ENCODE data around the gene LSAMP. TPM values are rescaled to one million over a fixed set of nuclear protein-coding genes. Genes with fewer than 3 reads are reported as not detected.

The LSAMP gene
- total RNA-seq, 1 donor from 2014 or later: 64.9 TPM

DNA sequence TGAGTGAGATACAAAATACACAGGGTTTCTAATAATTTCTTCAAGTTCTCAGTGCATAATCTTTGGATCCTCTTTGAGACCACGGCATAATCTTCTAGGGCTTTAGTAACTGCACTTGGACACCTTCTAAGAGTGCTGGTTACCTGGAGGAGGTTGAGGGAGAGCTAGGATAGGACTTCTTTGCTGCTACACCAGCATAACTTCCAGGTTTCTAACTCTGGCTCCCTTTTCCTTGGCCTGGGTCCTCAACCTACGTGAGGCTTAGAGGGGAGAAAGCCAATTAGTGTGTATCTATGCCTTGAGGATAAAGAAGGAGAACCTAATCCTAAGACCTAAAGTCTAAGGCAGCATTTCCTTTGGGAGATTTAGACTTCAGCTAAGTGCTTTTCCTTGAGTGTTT, 184.8 kb downstream of the LSAMP start:
- Mint-ChIP-seq H3K4me3 (no peak overlapping the region), H3K36me3 (peaks cover 4% of the 10 kb centered on the region), H3K27me3 (peaks cover 4% of the 10 kb centered on the region), H3K27ac (no peak overlapping the region), H3K9me3 (no peaks in the 10 kb centered on the region), H3K4me1 (ENCODE audit: unreplicated experiment) (peaks cover 33% of the 10 kb centered on the region)
- no peak for DNase-seq (ENCODE audit: extremely low spot score, unreplicated experiment)
- TF ChIP-seq, protein P1, sequence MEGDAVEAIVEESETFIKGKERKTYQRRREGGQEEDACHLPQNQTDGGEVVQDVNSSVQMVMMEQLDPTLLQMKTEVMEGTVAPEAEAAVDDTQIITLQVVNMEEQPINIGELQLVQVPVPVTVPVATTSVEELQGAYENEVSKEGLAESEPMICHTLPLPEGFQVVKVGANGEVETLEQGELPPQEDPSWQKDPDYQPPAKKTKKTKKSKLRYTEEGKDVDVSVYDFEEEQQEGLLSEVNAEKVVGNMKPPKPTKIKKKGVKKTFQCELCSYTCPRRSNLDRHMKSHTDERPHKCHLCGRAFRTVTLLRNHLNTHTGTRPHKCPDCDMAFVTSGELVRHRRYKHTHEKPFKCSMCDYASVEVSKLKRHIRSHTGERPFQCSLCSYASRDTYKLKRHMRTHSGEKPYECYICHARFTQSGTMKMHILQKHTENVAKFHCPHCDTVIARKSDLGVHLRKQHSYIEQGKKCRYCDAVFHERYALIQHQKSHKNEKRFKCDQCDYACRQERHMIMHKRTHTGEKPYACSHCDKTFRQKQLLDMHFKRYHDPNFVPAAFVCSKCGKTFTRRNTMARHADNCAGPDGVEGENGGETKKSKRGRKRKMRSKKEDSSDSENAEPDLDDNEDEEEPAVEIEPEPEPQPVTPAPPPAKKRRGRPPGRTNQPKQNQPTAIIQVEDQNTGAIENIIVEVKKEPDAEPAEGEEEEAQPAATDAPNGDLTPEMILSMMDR (conservative IDR thresholded peaks at IDR 0.05): no peak

DNA sequence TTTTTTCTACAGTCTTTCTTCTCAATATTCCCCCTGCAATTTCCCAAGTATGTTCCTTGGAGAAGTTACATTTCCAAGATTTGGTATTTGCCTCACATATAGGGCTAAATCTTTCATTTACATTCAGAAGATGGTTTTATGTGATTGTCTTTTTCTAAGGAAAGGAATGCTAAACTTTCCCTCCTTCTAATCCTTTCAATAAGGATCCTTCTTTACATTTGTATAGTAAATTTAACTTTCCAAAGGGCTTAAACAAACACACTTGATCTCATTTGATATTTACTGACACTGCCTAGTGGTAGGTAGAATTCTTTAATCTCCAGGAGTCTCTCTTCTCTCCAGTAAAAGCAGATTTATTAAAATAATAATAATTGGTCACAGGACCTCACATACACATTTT, 185.3 kb downstream of the LSAMP start:
- no peak overlapping the region for H3K4me3 Mint-ChIP-seq

DNA sequence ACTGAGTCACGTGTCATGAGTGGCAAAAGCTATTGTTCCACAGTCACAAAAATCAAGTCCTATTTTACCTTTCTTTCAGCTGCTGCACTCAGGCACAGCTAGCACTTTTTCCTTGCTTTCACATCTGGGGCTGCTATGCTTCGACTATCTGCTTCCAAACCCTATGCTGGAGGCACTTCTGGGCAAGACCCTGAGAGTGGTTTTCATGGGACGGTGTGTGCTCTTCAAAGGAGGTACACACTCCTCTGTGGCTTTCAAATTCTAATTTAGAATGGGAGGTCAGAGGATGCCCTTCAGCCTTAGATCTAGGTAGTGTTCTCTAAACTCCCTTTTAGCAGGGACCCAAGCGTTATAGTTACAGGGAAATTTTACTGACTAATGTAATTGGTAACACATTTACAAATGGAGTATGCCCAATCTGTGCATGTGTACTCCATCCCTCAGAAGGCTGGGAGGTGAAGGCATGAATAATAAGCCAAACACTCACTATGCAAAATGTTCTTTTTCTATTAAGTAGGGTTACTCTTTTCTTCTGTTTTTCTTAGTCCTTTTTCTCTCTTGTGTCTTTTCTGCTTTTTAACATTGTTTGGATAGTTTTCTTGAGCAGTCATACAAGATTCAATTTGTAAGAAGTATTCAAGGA, 188.3 kb downstream of the LSAMP start:
- no peaks in the 10 kb centered on the region for H3K27me3 Mint-ChIP-seq
- TF ChIP-seq, protein P1 (conservative IDR thresholded peaks at IDR 0.05): no peak
- H3K9me3 Mint-ChIP-seq: no peaks in the 10 kb centered on the region
- H3K4me3 Mint-ChIP-seq: no peak overlapping the region
- no peaks in the 10 kb centered on the region for H3K36me3 Mint-ChIP-seq
- peaks cover 29% of the 10 kb centered on the region for H3K4me1 Mint-ChIP-seq (ENCODE audit: unreplicated experiment)
- no peak for DNase-seq (ENCODE audit: extremely low spot score, unreplicated experiment)
- no peak overlapping the region for H3K27ac Mint-ChIP-seq

More for the DNA sequence above, 185.3 kb downstream of the LSAMP start:
- Mint-ChIP-seq H3K36me3 (peaks cover 4% of the 10 kb centered on the region), H3K27me3 (peaks cover 4% of the 10 kb centered on the region), H3K9me3 (no peaks in the 10 kb centered on the region), H3K27ac (no peak overlapping the region), H3K4me1 (ENCODE audit: unreplicated experiment) (peaks cover 31% of the 10 kb centered on the region)
- DNase-seq (ENCODE audit: extremely low spot score, unreplicated experiment): no peak
- TF ChIP-seq, protein P1 (conservative IDR thresholded peaks at IDR 0.05): no peak

DNA sequence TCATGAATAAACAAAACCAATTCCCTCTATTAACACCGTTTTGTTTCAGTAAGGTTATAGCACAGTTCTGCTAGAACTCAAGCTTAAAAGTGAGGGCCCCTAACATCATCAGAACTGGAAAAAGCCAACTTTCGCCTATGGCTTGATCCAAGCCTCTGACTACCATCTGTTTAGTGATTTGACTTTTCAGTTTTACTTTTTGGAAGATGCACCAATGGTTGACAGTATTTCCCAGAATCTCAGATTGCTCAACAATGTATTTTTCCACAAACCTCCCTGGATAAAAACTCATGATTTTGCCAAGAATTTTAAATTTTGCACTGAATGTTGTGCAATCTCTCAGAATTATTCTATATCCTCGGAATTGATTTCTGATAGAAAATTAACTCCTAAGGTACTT, 190.7 kb downstream of the LSAMP start:
- Mint-ChIP-seq H3K36me3 (no peaks in the 10 kb centered on the region), H3K4me1 (ENCODE audit: unreplicated experiment) (peaks cover 32% of the 10 kb centered on the region), H3K27me3 (no peaks in the 10 kb centered on the region), H3K4me3 (no peak overlapping the region), H3K27ac (no peak overlapping the region), H3K9me3 (no peaks in the 10 kb centered on the region)
- DNase-seq (ENCODE audit: extremely low spot score, unreplicated experiment): no peak
- TF ChIP-seq, protein P1 (conservative IDR thresholded peaks at IDR 0.05): no peak

DNA sequence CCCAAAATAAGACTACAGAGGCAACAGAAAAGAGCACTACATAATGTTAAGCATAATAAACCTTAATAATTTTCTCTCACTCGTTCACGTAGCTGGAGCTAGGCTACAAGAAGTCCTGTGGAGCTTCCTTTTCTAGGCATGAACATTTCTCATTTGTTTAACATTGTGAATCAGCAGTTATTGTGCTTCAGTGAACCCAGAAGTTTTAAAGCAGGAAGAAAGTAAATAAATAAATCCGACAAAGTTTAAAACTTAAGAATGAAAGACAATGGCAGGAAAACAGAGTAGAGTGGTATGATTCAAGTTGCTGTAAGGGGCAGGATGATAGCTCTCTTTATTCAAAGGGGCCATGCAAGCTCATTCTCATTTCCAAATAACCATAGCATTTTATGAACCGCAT, 191.8 kb downstream of the LSAMP start:
- Mint-ChIP-seq H3K4me1 (ENCODE audit: unreplicated experiment) (peaks cover 32% of the 10 kb centered on the region), H3K4me3 (no peak overlapping the region), H3K27ac (no peak overlapping the region), H3K9me3 (no peaks in the 10 kb centered on the region), H3K27me3 (no peaks in the 10 kb centered on the region), H3K36me3 (no peaks in the 10 kb centered on the region)
- TF ChIP-seq, protein P1 (conservative IDR thresholded peaks at IDR 0.05): no peak
- no peak for DNase-seq (ENCODE audit: extremely low spot score, unreplicated experiment)

Data from type B pancreatic cell (in vitro differentiated cells).